ENCODE results near the gene ZNF735.
"Not testable (repeated sequence)": the region's sequence is repeated elsewhere in the genome, so short reads cannot be mapped to it uniquely, and the experiment has no call there.

- not testable (repeated sequence) for TF ChIP-seq POLR2AphosphoS5 (IDR thresholded peaks at IDR 0.05; ENCODE audit: borderline replicate concordance, low read depth, low read length); EZH2 (IDR thresholded peaks at IDR 0.05); FOXP2 (optimal IDR thresholded peaks at IDR 0.05; ENCODE audit: control extremely low read depth, extremely low read length, insufficient read depth)
Measured at GRCh38 chr7:64170974-64171373, 36.0 kb upstream of the ZNF735 start.
